GM18505 (cell line): ENCODE results near the gene CCL2.

Experiments
- ATAC-seq: cut with Tn5 transposase; IDR thresholded peaks from one replicate; pipeline ENCODE4 v1.9.1; 2021; ENCODE audit not compliant: unreplicated experiment
- POLR2A ChIP-seq: IDR thresholded peaks from 4 replicates; pipeline ENCODE4 v1.6.1; 2011; ENCODE audit warnings: borderline replicate concordance; ENCODE audit not compliant: insufficient read depth, insufficient read length; ENCODE audit errors: extremely low read depth

Gene CCL2

DNA sequence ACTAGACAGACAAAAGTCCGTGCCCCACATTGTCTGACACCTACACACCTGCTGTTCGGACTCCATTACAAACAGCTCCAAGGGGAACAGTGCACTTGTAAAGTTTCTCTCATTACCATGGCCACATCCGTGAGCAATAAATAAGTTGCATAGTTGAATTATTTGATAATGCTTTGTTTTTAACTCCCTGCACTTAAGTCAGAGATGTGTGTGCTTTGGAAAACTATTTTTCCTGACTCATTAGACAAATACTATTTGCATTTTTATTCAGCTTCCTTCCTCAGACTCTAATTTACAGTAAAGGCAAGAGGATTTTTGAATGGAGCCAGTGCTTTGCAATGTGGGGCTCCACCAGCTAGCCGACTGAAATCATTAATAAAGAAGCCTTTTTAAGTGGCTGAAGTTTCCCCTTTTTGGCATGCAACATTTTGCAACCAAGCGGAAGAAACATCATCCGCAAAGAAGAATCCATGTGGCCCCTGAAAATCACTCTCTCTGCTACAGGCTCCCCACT lies 6.5 kb upstream of the CCL2 start:
- ATAC-seq = no peak
- TF ChIP-seq POLR2A = no peak

DNA sequence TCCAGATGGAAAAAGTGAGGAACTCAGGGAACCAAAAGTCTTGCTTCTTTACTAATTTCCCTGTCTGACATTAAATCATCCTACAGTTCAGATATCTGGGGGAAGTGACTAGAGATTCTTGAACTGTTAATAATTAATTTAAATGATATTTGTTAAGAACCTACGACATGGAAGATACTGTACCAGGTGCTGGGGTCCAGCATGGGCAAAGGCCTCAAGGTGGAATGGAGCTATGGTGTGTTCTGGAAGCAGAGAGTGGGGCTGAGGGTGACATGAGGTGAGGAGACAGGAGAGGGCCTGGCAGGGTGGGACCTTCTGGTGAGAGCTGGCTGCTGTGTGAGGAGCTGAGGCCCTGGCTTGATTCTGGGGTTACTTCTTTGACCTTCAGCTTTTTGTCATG lies 6.0 kb upstream of the CCL2 start:
- no peak for ATAC-seq
- no peak for TF ChIP-seq POLR2A

DNA sequence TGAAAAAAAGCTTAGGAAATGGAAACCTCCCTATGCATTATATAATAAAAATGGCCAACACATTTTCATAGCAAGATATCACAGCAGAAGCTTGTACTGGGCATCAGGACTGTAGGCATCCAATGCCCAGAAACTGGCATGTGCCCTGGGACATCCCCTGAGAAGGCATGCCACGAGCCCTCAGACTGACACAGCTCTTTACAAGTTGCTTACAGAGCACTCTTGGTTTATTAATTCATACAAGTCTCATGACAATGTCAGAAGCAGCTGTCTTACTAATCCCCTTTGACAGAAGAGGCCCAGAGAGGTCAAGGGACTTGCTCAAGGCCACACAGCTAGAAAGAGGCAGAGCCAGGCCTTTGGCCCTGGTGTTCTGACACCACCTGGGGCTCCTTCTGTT lies 5.6 kb upstream of the CCL2 start:
- no peak for TF ChIP-seq POLR2A
- ATAC-seq = no peak

DNA sequence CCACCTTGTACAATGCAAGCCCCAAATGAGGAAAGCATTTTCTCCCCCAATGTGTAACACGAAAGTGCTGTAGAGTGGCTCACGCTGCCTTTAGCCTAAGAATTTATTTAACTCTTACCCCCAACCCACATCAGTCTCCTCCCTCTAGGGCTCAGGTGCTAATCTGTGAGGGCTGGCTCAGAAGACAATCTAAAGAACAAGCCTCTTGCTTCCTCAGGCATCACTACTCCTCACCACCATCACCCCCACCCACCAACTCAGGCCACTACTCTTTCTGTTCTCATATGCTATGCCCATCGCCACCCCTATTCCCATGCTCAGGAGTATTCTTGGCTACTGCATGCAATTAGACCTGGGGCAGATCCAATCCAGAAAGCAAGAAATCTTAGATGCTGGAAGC lies 3.9 kb upstream of the CCL2 start:
- ATAC-seq = no peak
- no peak for TF ChIP-seq POLR2A

DNA sequence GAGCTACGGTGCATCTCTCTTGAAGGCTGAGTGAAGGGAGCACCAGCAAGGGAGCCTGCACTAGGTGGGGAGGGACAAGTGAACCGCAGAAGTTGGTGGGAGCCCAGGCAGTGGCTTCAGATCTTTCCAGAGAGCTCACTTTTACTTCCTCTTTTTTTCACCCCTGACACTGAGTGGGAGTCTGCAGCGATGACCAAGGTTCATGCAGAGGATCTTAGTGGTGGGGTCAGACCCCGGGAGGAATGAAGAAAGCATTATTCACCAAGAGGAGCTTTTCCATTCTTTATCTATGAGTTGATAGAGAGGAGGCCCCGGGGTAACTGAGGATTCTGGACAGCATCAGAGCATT lies 3.0 kb upstream of the CCL2 start:
- no peak for TF ChIP-seq POLR2A
- ATAC-seq = no peak

DNA sequence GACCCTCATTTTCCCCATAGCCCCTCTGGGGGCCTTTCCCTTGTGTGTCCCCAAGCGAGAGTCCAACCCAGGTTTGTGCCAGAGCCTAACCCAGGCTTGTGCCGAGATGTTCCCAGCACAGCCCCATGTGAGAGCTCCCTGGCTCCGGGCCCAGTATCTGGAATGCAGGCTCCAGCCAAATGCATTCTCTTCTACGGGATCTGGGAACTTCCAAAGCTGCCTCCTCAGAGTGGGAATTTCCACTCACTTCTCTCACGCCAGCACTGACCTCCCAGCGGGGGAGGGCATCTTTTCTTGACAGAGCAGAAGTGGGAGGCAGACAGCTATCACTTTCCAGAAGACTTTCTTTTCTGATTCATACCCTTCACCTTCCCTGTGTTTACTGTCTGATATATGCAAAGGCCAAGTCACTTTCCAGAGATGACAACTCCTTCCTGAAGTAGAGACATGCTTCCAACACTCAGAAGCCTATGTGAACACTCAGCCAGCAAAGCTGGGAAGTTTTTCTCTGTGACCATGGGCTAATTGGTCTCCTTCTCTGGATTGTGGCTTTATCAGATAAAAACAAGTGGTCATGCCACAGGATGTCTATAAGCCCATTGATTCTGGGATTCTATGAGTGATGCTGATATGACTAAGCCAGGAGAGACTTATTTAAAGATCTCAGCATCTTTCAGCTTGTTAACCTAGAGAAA lies 2.5 kb upstream of the CCL2 start:
- no peak for TF ChIP-seq POLR2A
- ATAC-seq = no peak

DNA sequence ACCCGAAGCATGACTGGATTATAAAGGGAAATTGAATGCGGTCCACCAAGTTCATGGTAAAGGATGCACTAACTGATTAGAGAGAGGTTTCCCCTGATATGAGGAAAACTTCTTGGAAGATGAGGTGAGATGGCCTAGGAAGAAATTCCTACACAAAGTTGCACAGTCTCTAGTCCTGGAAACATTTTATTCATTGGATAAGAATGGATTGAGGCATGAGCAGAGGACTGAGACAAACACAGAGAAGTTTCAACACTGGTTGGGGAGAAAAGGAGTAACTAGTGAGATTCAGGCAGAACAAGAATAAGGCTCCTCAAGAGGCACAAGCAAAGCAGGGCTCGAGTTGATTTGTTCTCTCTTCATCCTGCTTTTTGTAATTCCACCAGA lies 2.0 kb upstream of the CCL2 start:
- no peak for TF ChIP-seq POLR2A

DNA sequence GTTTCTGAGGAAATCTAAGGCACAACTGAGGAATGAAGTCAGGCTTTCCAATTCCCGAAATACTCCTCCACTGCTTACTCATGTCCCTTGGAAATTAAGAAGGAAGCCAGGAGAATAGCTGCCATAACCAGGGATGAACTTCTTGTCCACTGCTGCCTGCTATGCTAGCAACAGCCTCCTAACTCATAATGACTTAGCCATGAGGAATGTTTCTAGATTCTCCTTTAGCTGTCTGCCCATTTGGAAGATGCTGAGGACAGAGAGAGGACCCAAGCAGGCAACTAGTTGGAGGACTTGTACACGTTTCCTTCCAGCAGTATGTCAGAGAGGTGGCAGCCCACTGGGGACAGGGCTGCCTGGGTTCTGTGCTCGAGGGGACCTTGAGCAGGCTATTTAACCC lies 939 bp upstream of the CCL2 start:
- TF ChIP-seq POLR2A = no peak
- ATAC-seq = no peak

More for the DNA sequence above, 2.0 kb upstream of the CCL2 start:
- ATAC-seq = no peak

DNA sequence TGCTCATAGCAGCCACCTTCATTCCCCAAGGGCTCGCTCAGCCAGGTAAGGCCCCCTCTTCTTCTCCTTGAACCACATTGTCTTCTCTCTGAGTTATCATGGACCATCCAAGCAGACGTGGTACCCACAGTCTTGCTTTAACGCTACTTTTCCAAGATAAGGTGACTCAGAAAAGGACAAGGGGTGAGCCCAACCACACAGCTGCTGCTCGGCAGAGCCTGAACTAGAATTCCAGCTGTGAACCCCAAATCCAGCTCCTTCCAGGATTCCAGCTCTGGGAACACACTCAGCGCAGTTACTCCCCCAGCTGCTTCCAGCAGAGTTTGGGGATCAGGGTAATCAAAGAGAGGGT lies 272 bp downstream of the CCL2 start:
- no peak for TF ChIP-seq POLR2A
- ATAC-seq = no peak

DNA sequence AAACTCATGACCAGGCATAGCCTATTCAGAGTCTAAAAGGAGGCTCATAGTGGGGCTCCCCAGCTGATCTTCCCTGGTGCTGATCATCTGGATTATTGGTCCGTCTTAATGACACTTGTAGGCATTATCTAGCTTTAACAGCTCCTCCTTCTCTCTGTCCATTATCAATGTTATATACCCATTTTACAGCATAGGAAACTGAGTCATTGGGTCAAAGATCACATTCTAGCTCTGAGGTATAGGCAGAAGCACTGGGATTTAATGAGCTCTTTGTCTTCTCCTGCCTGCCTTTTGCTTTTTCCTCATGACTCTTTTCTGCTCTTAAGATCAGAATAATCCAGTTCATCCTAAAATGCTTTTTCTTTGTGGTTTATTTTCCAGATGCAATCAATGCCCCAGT lies 756 bp downstream of the CCL2 start:
- ATAC-seq = no peak
- no peak for TF ChIP-seq POLR2A

DNA sequence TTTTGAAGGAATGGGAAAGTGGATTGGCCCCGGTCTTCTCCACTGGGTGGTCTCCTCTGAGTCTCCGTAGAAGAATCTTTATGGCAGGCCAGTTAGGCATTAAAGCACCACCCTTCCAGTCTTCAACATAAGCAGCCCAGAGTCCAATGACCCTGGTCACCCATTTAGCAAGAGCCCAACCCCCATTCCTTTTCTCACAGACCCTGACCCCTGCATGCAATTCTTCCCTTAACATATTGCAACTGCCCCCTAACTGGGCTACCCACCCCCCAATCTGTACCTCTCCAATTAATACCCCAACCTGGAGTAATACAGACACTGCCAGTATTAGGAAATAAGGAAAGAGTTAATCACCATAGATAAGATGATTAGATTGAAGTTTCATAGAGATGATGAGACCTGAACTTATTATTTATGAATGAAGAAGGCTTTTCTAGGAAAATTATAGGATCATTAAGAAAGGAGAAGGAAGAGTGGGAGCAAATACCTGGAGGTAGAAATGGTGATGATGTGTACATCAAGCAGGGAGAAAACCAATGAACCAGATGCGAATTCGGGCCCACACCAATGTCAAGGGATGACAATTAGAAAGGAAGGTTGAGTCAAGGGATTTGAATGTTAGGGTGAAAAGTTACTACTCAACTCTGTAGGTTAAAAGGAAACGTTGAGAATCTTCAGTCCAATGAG lies 2.4 kb downstream of the CCL2 start:
- no peak for TF ChIP-seq POLR2A
- ATAC-seq = no peak

DNA sequence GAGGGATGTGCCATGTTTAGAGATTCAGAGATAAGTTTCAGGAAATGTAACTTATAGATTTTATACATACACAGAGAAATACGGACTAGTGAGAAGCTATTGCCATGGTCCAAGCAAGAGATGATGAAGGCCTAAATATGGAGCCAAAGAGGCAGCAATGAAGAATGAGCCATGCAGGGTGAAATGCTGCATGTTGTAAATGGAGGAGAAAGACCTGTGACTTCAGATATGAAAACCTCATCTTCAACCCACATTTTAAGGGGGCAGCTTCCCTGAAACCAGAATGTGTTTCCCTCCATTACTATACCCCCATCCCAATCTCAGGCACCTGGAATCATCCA lies 2.9 kb downstream of the CCL2 start:
- no peak for ATAC-seq
- TF ChIP-seq POLR2A = no peak

DNA sequence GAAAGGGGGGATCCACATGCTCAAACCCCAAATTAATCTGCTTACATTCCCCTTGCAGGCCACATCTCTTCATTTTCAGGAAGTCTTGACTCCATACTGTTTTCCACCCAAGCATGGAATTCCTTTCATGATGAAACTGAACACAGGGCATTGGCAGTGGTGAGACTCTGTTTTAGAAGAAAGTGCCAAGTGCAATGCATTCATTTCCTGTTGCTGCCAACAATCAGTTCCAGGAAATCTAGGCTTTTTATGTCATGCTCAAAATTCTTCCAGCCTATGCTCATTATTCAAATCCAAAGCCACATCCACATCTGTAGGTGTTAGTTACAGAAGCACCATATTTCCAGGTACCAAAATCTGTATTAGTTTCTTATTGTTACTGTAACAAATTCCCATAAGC lies 4.1 kb downstream of the CCL2 start:
- TF ChIP-seq POLR2A = no peak
- no peak for ATAC-seq

DNA sequence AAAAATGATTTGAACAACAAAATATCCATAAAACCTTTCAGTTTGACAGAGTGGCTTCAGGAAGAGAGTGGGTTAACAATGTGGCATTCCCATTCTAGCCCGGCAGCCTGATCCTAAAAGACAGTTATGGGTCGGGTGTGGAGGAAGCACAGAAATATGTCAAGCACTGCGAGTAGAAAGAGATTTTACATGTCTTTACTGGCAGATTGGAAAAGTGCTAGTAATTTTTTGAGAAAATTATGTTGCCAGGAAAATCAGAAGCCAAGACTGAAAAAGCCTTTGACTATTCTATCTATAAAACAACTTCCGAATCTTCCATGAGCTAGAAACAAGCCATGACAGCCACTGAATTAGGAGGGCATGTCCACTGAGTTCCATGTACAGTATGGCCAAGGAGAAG lies 5.8 kb downstream of the CCL2 start:
- no peak for TF ChIP-seq POLR2A
- ATAC-seq = no peak
